HepG2 (cell line): ENCODE data around the gene SENP7. TPM values are rescaled to one million over a fixed set of nuclear protein-coding genes. Genes with fewer than 3 reads are reported as not detected.

ENCODE experiments used
- ATF1 ChIP-seq: IDR thresholded peaks from 2 replicates; pipeline ENCODE4 v1.6.1; 2016; ENCODE audit warnings: mild to moderate bottlenecking, control low read depth
- BRF2 ChIP-seq: sonication (generic); formaldehyde crosslinking; IDR thresholded peaks from 2 replicates; pipeline ENCODE4 v1.8.1; 2022; ENCODE audit warnings: mild to moderate bottlenecking, missing genetic modification reagents
- CHD2 ChIP-seq: IDR thresholded peaks from 2 replicates; pipeline ENCODE4 v1.6.1; 2011; ENCODE audit warnings: low read depth, low read length, improper control_type of control experiment
- FIP1L1 ChIP-seq: fragments of 200-400 bp; formaldehyde crosslinking; IDR thresholded peaks from 2 replicates; pipeline ENCODE4 v1.6.1; 2018; ENCODE audit warnings: low read depth, mild to moderate bottlenecking, low read length, moderate library complexity, borderline replicate concordance; ENCODE audit not compliant: insufficient read depth
- GMEB2 ChIP-seq: IDR thresholded peaks from 2 replicates; pipeline ENCODE4 v1.6.1; 2016; ENCODE audit warnings: missing biosample characterization, missing genetic modification reagents, low read depth
- MED1 ChIP-seq: sonication (generic); formaldehyde crosslinking; IDR thresholded peaks from 2 replicates; pipeline ENCODE4 v1.4.0; 2020; ENCODE audit warnings: missing genetic modification reagents
- MIER3 ChIP-seq: IDR thresholded peaks from 2 replicates; pipeline ENCODE4 v1.6.1; 2016; ENCODE audit warnings: missing compliant biosample characterization, borderline replicate concordance
- POLR2G ChIP-seq: fragments of 200-400 bp; formaldehyde crosslinking; IDR thresholded peaks from 2 replicates; pipeline ENCODE4 v1.6.1; 2018; ENCODE audit warnings: mild to moderate bottlenecking, low read depth, low read length, moderate library complexity
- SAP130 ChIP-seq: IDR thresholded peaks from 2 replicates; pipeline ENCODE4 v1.6.1; 2016; ENCODE audit warnings: low read depth
- SKI ChIP-seq: fragments of 450-650 bp; IDR thresholded peaks from one replicate; pipeline ENCODE4 v1.6.1; 2018; ENCODE audit warnings: mild to moderate bottlenecking; ENCODE audit not compliant: partially characterized antibody
- SP140L ChIP-seq: sonication (generic); formaldehyde crosslinking; IDR thresholded peaks from 2 replicates; pipeline ENCODE4 v1.4.0; 2020; ENCODE audit warnings: missing genetic modification reagents, borderline replicate concordance
- TEF ChIP-seq: sonication (generic); formaldehyde crosslinking; IDR thresholded peaks from 2 replicates; pipeline ENCODE4 v1.5.0; 2020; ENCODE audit warnings: missing genetic modification reagents
- TFDP1 ChIP-seq: IDR thresholded peaks from 2 replicates; pipeline ENCODE4 v1.6.1; 2016; ENCODE audit warnings: missing compliant biosample characterization, missing genetic modification reagents, borderline replicate concordance
- ZNF292 ChIP-seq: sonication (generic); formaldehyde crosslinking; IDR thresholded peaks from 2 replicates; pipeline ENCODE4 v1.8.1; 2022; ENCODE audit warnings: mild to moderate bottlenecking, low read depth, missing genetic modification reagents, borderline replicate concordance
- ZNF335 ChIP-seq: sonication (generic); formaldehyde crosslinking; IDR thresholded peaks from 2 replicates; pipeline ENCODE4 v1.4.0; 2020; ENCODE audit warnings: missing genetic modification reagents
- ZNF414 ChIP-seq: sonication (generic); formaldehyde crosslinking; IDR thresholded peaks from 2 replicates; pipeline ENCODE4 v1.5.0; 2020; ENCODE audit warnings: missing genetic modification reagents
- ZNF441 ChIP-seq: sonication (generic); formaldehyde crosslinking; IDR thresholded peaks from 2 replicates; pipeline ENCODE4 v1.7.0; 2021; ENCODE audit warnings: missing genetic modification reagents, borderline replicate concordance
- ZNF598 ChIP-seq: sonication (generic); formaldehyde crosslinking; IDR thresholded peaks from 2 replicates; pipeline ENCODE4 v1.5.1; 2020; ENCODE audit warnings: mild to moderate bottlenecking, missing genetic modification reagents, borderline replicate concordance
- ZNF839 ChIP-seq: sonication (generic); formaldehyde crosslinking; IDR thresholded peaks from 2 replicates; pipeline ENCODE4 v1.4.0; 2020; ENCODE audit warnings: missing genetic modification reagents, mild to moderate bottlenecking, borderline replicate concordance
- polyA plus RNA-seq, 8 experiments: library from polyadenylated mRNA; depleted of rRNA in 3 of 8; stranded (reverse) in 7 of 8; unstranded in 1 of 8; fragments of >200 nt; fragmentation: Illumina TruSeq in 4 of 8; extraction: Trizol in 4 of 8; gene quantifications; 2 replicates each; pipeline versions ENCODE4 v1.2.1 to v1.2.3, GENCODE V29; 2011 to 2016; ENCODE audit warnings: low read depth in 4 of 8, missing spikeins in 1 of 8, mixed read lengths in 1 of 8; ENCODE audit not compliant: insufficient read depth in 1 of 8
- total RNA-seq, 5 experiments: library from RNA; depleted of rRNA; stranded (reverse); fragments of >200 nt; fragmentation: Illumina TruSeq; extraction: Trizol; gene quantifications; 2 replicates each; pipeline ENCODE4 v1.2.3, GENCODE V29; 2016; ENCODE audit warnings: low read depth in 1 of 5
- TF ChIP-seq, protein P1 (sequence below): sonication (generic); formaldehyde crosslinking; IDR thresholded peaks from 2 replicates; pipeline ENCODE4 v1.5.0; 2020; ENCODE audit warnings: mild to moderate bottlenecking, missing genetic modification reagents, borderline replicate concordance

The SENP7 gene
- total and polyA plus RNA-seq, 2 of the 13 experiments (the other 11 are each of a cell fraction or from before 2014, with no cell fraction given): 9.1 to 10.3 TPM

- peak; percentile 40; the same call in 1 of the 2 replicates for TF ChIP-seq BRF2 (CRISPR knock-in tag)
- no peak for TF ChIP-seq SP140L (CRISPR knock-in tag)
- TF ChIP-seq TFDP1: 0 out of 2 replicates have a peak, but pooled peaks have one; percentile 25
- TF ChIP-seq MED1 (CRISPR knock-in tag): peak; percentile 41; the same call in 1 of the 2 replicates
- no peak for TF ChIP-seq ZNF335
- TF ChIP-seq MIER3 (CRISPR knock-in tag): no peak
- TF ChIP-seq ZNF441: no peak
- no peak for TF ChIP-seq ATF1
- peak; percentile 52 for TF ChIP-seq SAP130 (CRISPR knock-in tag)
- no peak for TF ChIP-seq TEF (CRISPR knock-in tag)
- no peak for TF ChIP-seq ZNF598
- peak; percentile 89 for TF ChIP-seq POLR2G
- no peak for TF ChIP-seq CHD2
- TF ChIP-seq ZNF292 (CRISPR knock-in tag): no peak
- TF ChIP-seq, protein P1, sequence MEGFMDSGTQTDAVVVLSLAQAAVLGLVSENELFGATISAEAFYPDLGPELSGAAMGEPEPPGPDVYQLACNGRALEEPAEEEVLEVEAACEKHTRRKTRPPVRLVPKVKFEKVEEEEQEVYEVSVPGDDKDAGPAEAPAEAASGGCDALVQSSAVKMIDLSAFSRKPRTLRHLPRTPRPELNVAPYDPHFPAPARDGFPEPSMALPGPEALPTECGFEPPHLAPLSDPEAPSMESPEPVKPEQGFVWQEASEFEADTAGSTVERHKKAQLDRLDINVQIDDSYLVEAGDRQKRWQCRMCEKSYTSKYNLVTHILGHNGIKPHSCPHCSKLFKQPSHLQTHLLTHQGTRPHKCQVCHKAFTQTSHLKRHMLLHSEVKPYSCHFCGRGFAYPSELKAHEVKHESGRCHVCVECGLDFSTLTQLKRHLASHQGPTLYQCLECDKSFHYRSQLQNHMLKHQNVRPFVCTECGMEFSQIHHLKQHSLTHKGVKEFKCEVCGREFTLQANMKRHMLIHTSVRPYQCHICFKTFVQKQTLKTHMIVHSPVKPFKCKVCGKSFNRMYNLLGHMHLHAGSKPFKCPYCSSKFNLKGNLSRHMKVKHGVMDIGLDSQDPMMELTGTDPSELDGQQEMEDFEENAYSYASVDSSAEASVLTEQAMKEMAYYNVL (CRISPR knock-in tag): no peak
- no peak for TF ChIP-seq GMEB2 (CRISPR knock-in tag)
- TF ChIP-seq ZNF839: no peak
- no peak for TF ChIP-seq ZNF414 (CRISPR knock-in tag)
- no peak for TF ChIP-seq FIP1L1
- TF ChIP-seq SKI: no peak
Observed at GRCh38 chr3:101512646-101513418, at the start of gene SENP7 (continued).
